Measurements from ENCODE around the gene YBEY. TPM values are rescaled to one million over a fixed set of nuclear protein-coding genes. Genes with fewer than 3 reads are reported as not detected.

Gene YBEY
- total and polyA plus RNA-seq, 2 of the 8 experiments (the other 6 are each of a cell fraction or from before 2014, with no cell fraction given) = 26.9 to 31.9 TPM

GRCh38 chr21:46239817-46240325 is 46.3 kb upstream of the YBEY start:
- no peak overlapping the region for H3K14ac ChIP-seq (ENCODE audit: insufficient read length)
- CTCF ChIA-PET (ENCODE audit: partially characterized antibody) = interaction anchor here (1.1 to 1.7 kb wide), 2 partner anchors 8 to 10 kb away, joined by 4 read pairs; no protein-coding TSS in a partner anchor
- H2BK120ac ChIP-seq (replicated peaks; ENCODE audit: low read depth, low read length) = no peak overlapping the region
- peaks cover 5 to 6% of the 10 kb centered on the region in 2 experiments for H4K20me1 ChIP-seq (replicated peaks in 1 of 2; ENCODE audit: control insufficient read depth in 1 of 2, insufficient read depth in 2 of 2, low read length in 2 of 2)
- H3K9ac ChIP-seq (replicated peaks in 1 of 4; ENCODE audit: extremely low read depth in 1 of 4, low read depth in 3 of 4, low read length in 3 of 4) = no peak overlapping the region; a peak in 1 of 7 replicates
- no peak overlapping the region for H2AK5ac ChIP-seq (ENCODE audit: low read depth, low read length)
- H3K4me1 ChIP-seq (replicated peaks in 1 of 4; ENCODE audit: control insufficient read depth in 3 of 4, insufficient read depth in 4 of 4, low read length in 3 of 4) = no peaks in the 10 kb centered on the region
- H3K23me2 ChIP-seq (ENCODE audit: low read depth, low read length) = no peaks in the 10 kb centered on the region
- POLR2A ChIA-PET (ENCODE audit: partially characterized antibody) = interaction anchor here (1.0 to 2.7 kb wide), 3 partner anchors 10 to 50 kb away, joined by 5 to 9 read pairs (median 8); partner anchors contain the start of gene LSS
- peaks cover 30 to 92% (median 74%) of the 10 kb centered on the region in 4 experiments for H3K36me3 ChIP-seq (ENCODE audit: control insufficient read depth in 2 of 4, insufficient read depth in 4 of 4, low read length in 3 of 4)
- H4K8ac ChIP-seq (ENCODE audit: extremely low read depth, insufficient read depth, low read length) = no peak overlapping the region
- H3K18ac ChIP-seq (ENCODE audit: extremely low read depth, low read length) = no peak overlapping the region
- no peak overlapping the region for H3K27ac ChIP-seq (ENCODE audit: low read depth, low read length)
- H3K56ac ChIP-seq (replicated peaks; ENCODE audit: insufficient read length, low read depth, low read length) = no peak overlapping the region
- H3K4me3 ChIP-seq (ENCODE audit: extremely low read depth in 1 of 4, insufficient read depth in 2 of 4, low read depth in 3 of 4, low read length in 4 of 4) = no peak overlapping the region
- no peak for DNase-seq (ENCODE audit: low read depth in 1 of 2, low spot score in 2 of 2)
- WGBS, 2 experiments (ENCODE audit: extremely low coverage in 1 of 2, insufficient coverage in 1 of 2, insufficient read length in 1 of 2, insufficient replicate concordance in 2 of 2, low coverage in 1 of 2, low lambda C conversion rate in 2 of 2, missing lambda C conversion rate in 1 of 2) = 94% methylated on average over 7 of the region's 7 CpGs; no CpG with 5 or more reads in 1 of the 2 experiments
- no peak overlapping the region for H2BK15ac ChIP-seq (ENCODE audit: low read length)
- H3K9me3 ChIP-seq (ENCODE audit: insufficient read depth in 2 of 2, low read depth in 1 of 2, low read length in 1 of 2) = no peaks in the 10 kb centered on the region; a peak in 1 of 4 replicates
- no peaks in the 10 kb centered on the region for H3K27me3 ChIP-seq (replicated peaks in 1 of 4; ENCODE audit: control insufficient read depth in 3 of 4, extremely low read depth in 1 of 4, insufficient read depth in 3 of 4, low read length in 3 of 4)
- no peak overlapping the region for H2AFZ ChIP-seq (ENCODE audit: low read length)
- no peak overlapping the region for H4K5ac ChIP-seq (ENCODE audit: insufficient read length, low read depth, low read length)
- no peak overlapping the region for H3K4ac ChIP-seq (replicated peaks; ENCODE audit: insufficient read length, low read depth, low read length)
- H2BK20ac ChIP-seq (ENCODE audit: low read length) = no peak overlapping the region
- H4K91ac ChIP-seq (replicated peaks; ENCODE audit: insufficient read length, low read length) = no peak overlapping the region
- H2BK5ac ChIP-seq (ENCODE audit: low read depth, low read length) = no peak overlapping the region
- no peak overlapping the region for H3K23ac ChIP-seq (ENCODE audit: insufficient read length)
- H3K79me2 ChIP-seq (ENCODE audit: control insufficient read depth in 1 of 2, insufficient read depth in 2 of 2, low read length in 2 of 2) = no peaks in the 10 kb centered on the region
- FAIRE-seq = no peak
- peaks cover 5% of the 10 kb centered on the region; the same call in 1 of the 2 replicates for H3K79me1 ChIP-seq (ENCODE audit: low read depth, low read length)
- H2BK12ac ChIP-seq (ENCODE audit: low read depth, low read length) = no peak overlapping the region
- H3K4me2 ChIP-seq (ENCODE audit: insufficient read depth in 1 of 2, low read depth in 2 of 2, low read length in 2 of 2) = no peak overlapping the region
- no peak for TF ChIP-seq NRF1 (IDR thresholded peaks at IDR 0.05; ENCODE audit: low read depth, low read length)
- TF ChIP-seq TCF12 (IDR thresholded peaks at IDR 0.05; ENCODE audit: low read depth, low read length) = no peak

Data from H1 (cell line).